H1 (cell line): Measurements from ENCODE around the gene NXPH4. TPM values are rescaled to one million over a fixed set of nuclear protein-coding genes. Genes with fewer than 3 reads are reported as not detected.

Experiments used
- CTCF ChIA-PET: fragments of 300-600 bp; sonication (Branson Sonifier 250); formaldehyde crosslinking; loops from one replicate; lab custom pipeline; 2021; ENCODE audit not compliant: partially characterized antibody; lab: Charles Lee
- POLR2A ChIA-PET: fragments of 300-600 bp; sonication (Branson Sonifier 250); formaldehyde crosslinking; loops from one replicate; lab custom pipeline; 2021; ENCODE audit warnings: inconsistent platforms; ENCODE audit not compliant: partially characterized antibody; lab: Charles Lee
- DNase-seq, 2 experiments: peaks; one replicate each; pipeline versions ENCODE4 v3.0.0 to v3.0.0-alpha.2; 2010 to 2022; ENCODE audit warnings: low spot score in 2 of 2, low read depth in 1 of 2, mixed read lengths in 1 of 2
- FAIRE-seq: peaks from 2 replicates; lab custom pipeline; 2011; peaks lifted over from hg19 to GRCh38; lab: Jason Lieb, UNC
- H2AFZ ChIP-seq: 2 replicates; pipeline ENCODE4 v1.8.1; 2012; ENCODE audit warnings: low read length, inconsistent platforms
- H2AK5ac ChIP-seq: 2 replicates; pipeline ENCODE4 v1.6.1; 2013; ENCODE audit warnings: low read depth, low read length
- H2BK120ac ChIP-seq: replicated peaks from 2 replicates; pipeline ENCODE3; 2013; ENCODE audit warnings: low read depth, low read length, inconsistent platforms
- H2BK12ac ChIP-seq: 2 replicates; pipeline ENCODE4 v1.6.1; 2013; ENCODE audit warnings: low read depth, low read length
- H2BK15ac ChIP-seq: 2 replicates; pipeline ENCODE4 v1.6.1; 2013; ENCODE audit warnings: low read length
- H2BK20ac ChIP-seq: 2 replicates; pipeline ENCODE4 v1.6.1; 2013; ENCODE audit warnings: low read length
- H2BK5ac ChIP-seq: 2 replicates; pipeline ENCODE4 v1.6.1; 2013; ENCODE audit warnings: low read depth, low read length
- H3K14ac ChIP-seq: 2 replicates; pipeline ENCODE4 v1.6.1; 2013; ENCODE audit warnings: inconsistent platforms; ENCODE audit not compliant: insufficient read length
- H3K18ac ChIP-seq: 2 replicates; pipeline ENCODE4 v1.6.1; 2013; ENCODE audit warnings: low read length; ENCODE audit errors: extremely low read depth
- H3K23ac ChIP-seq: 2 replicates; pipeline ENCODE4 v1.6.1; 2013; ENCODE audit warnings: inconsistent platforms; ENCODE audit not compliant: insufficient read length
- H3K23me2 ChIP-seq: 2 replicates; pipeline ENCODE4 v1.6.1; 2013; ENCODE audit warnings: low read depth, low read length
- H3K27ac ChIP-seq: 2 replicates; pipeline ENCODE4 v1.6.1; 2011; ENCODE audit warnings: low read depth, low read length, inconsistent platforms
- H3K27me3 ChIP-seq, 4 experiments: replicated peaks in 1 of 4; 1 replicate in 1 of 4; 2 replicates in 3 of 4; pipeline versions ENCODE4 v1.6.1 to v1.8.1; 2011 to 2013; ENCODE audit warnings: low read length in 3 of 4, mild to moderate bottlenecking in 3 of 4, inconsistent platforms in 2 of 4, mixed read lengths in 2 of 4, moderate library complexity in 1 of 4; ENCODE audit not compliant: control insufficient read depth in 3 of 4, insufficient read depth in 3 of 4; ENCODE audit errors: extremely low read depth in 1 of 4
- H3K36me3 ChIP-seq, 4 experiments: 2 replicates each; pipeline versions ENCODE4 v1.6.1 to v1.8.1; 2011 to 2013; ENCODE audit warnings: mild to moderate bottlenecking in 4 of 4, low read length in 3 of 4, moderate library complexity in 2 of 4, control low read depth in 1 of 4, inconsistent platforms in 1 of 4; ENCODE audit not compliant: insufficient read depth in 4 of 4, control insufficient read depth in 2 of 4
- H3K4ac ChIP-seq: replicated peaks from 2 replicates; pipeline ENCODE3; 2013; ENCODE audit warnings: low read length, low read depth, mixed read lengths, inconsistent platforms; ENCODE audit not compliant: insufficient read length
- H3K4me1 ChIP-seq, 4 experiments: replicated peaks in 1 of 4; 1 replicate in 1 of 4; 2 replicates in 3 of 4; pipeline versions ENCODE4 v1.6.1 to v1.8.1; 2011 to 2013; ENCODE audit warnings: low read length in 3 of 4, inconsistent platforms in 2 of 4, mixed read lengths in 1 of 4; ENCODE audit not compliant: insufficient read depth in 4 of 4, control insufficient read depth in 3 of 4
- H3K4me2 ChIP-seq, 2 experiments: 2 replicates each; pipeline versions ENCODE4 v1.6.1 to v1.8.1; 2011 to 2013; ENCODE audit warnings: low read depth in 2 of 2, low read length in 2 of 2, control low read depth in 1 of 2, inconsistent platforms in 1 of 2, mild to moderate bottlenecking in 1 of 2; ENCODE audit not compliant: insufficient read depth in 1 of 2
- H3K4me3 ChIP-seq, 4 experiments: fragments of 200-600, 300-600 bp in 1 of 4; sonication (generic), shearing (Covaris generic), sonication (Bioruptor Twin) in 1 of 4; 2 replicates each; pipeline versions ENCODE4 v1.5.1 to v1.8.1; 2011 to 2016; ENCODE audit warnings: low read length in 4 of 4, low read depth in 3 of 4, control low read depth in 2 of 4, inconsistent platforms in 2 of 4, mild to moderate bottlenecking in 2 of 4, mixed read lengths in 1 of 4, moderate library complexity in 1 of 4; ENCODE audit not compliant: insufficient read depth in 2 of 4; ENCODE audit errors: extremely low read depth in 1 of 4
- H3K56ac ChIP-seq: replicated peaks from 2 replicates; pipeline ENCODE3; 2013; ENCODE audit warnings: low read depth, mild to moderate bottlenecking, mixed read lengths, low read length, inconsistent platforms; ENCODE audit not compliant: insufficient read length
- H3K79me1 ChIP-seq: 2 replicates; pipeline ENCODE4 v1.6.1; 2013; ENCODE audit warnings: low read depth, low read length, control low read depth
- H3K79me2 ChIP-seq, 2 experiments: 2 replicates each; pipeline versions ENCODE4 v1.6.1 to v1.8.1; 2012 to 2013; ENCODE audit warnings: low read length in 2 of 2, mild to moderate bottlenecking in 2 of 2, inconsistent platforms in 1 of 2; ENCODE audit not compliant: insufficient read depth in 2 of 2, control insufficient read depth in 1 of 2
- H3K9ac ChIP-seq, 4 experiments: replicated peaks in 1 of 4; 1 replicate in 1 of 4; 2 replicates in 3 of 4; pipeline versions ENCODE4 v1.6.1 to v1.8.1; 2011 to 2013; ENCODE audit warnings: low read depth in 3 of 4, low read length in 3 of 4, control low read depth in 2 of 4, mild to moderate bottlenecking in 2 of 4, moderate library complexity in 2 of 4, inconsistent platforms in 1 of 4; ENCODE audit errors: extremely low read depth in 1 of 4
- H3K9me3 ChIP-seq, 2 experiments: 2 replicates each; pipeline versions ENCODE4 v1.6.1 to v1.8.1; 2012 to 2013; ENCODE audit warnings: mild to moderate bottlenecking in 2 of 2, moderate library complexity in 2 of 2, control low read depth in 1 of 2, inconsistent platforms in 1 of 2, low read depth in 1 of 2, low read length in 1 of 2, mixed read lengths in 1 of 2; ENCODE audit not compliant: insufficient read depth in 2 of 2
- H4K20me1 ChIP-seq, 2 experiments: replicated peaks in 1 of 2; 2 replicates each; pipeline versions ENCODE3 to v1.8.1; 2011 to 2013; ENCODE audit warnings: inconsistent platforms in 2 of 2, low read length in 2 of 2, mild to moderate bottlenecking in 1 of 2; ENCODE audit not compliant: insufficient read depth in 2 of 2, control insufficient read depth in 1 of 2
- H4K5ac ChIP-seq: 2 replicates; pipeline ENCODE4 v1.6.1; 2013; ENCODE audit warnings: low read length, low read depth, mixed read lengths, inconsistent platforms; ENCODE audit not compliant: insufficient read length
- H4K8ac ChIP-seq: 2 replicates; pipeline ENCODE4 v1.8.0; 2013; ENCODE audit warnings: mild to moderate bottlenecking, moderate library complexity, low read length, inconsistent platforms; ENCODE audit not compliant: insufficient read depth; ENCODE audit errors: extremely low read depth
- H4K91ac ChIP-seq: replicated peaks from 2 replicates; pipeline ENCODE3; 2013; ENCODE audit warnings: low read length, mixed read lengths, inconsistent platforms; ENCODE audit not compliant: insufficient read length
- BACH1 ChIP-seq: IDR thresholded peaks from 2 replicates; pipeline ENCODE4 v1.6.1; 2012; ENCODE audit warnings: low read length, improper control_type of control experiment
- CBX5 ChIP-seq: fragments of 300-800, 300-1000 bp; sonication (generic); IDR thresholded peaks from 2 replicates; pipeline ENCODE4 v1.7.1; 2016; ENCODE audit warnings: antibody characterized with exemption, low read length, low read depth
- KDM1A ChIP-seq: fragments of 200-600, 300-600 bp; sonication (generic); IDR thresholded peaks from 2 replicates; pipeline ENCODE4 v1.7.1; 2016; ENCODE audit warnings: mild to moderate bottlenecking, low read length, borderline replicate concordance
- KDM5A ChIP-seq: fragments of 200-600 bp; IDR thresholded peaks from 2 replicates; pipeline ENCODE4 v1.7.1; 2012; ENCODE audit warnings: mild to moderate bottlenecking, low read length, inconsistent platforms, mixed read lengths
- RBBP5 ChIP-seq: IDR thresholded peaks from 2 replicates; pipeline ENCODE4 v1.7.1; 2012; ENCODE audit warnings: low read depth, mild to moderate bottlenecking, inconsistent platforms, low read length, moderate library complexity, borderline replicate concordance
- RFX5 ChIP-seq: IDR thresholded peaks from 2 replicates; pipeline ENCODE4 v1.6.1; 2011; ENCODE audit warnings: low read depth, low read length, improper control_type of control experiment, borderline replicate concordance
- WGBS, 2 experiments: shearing (Covaris generic) in 1 of 2; methylation state at CpG; one replicate each; pipeline versions ENCODE4 v1.1.6 to v1.1.7; 2013 to 2015; ENCODE audit warnings: low lambda C conversion rate in 2 of 2, mixed read lengths in 2 of 2, inconsistent platforms in 1 of 2, low coverage in 1 of 2, missing lambda C conversion rate in 1 of 2; ENCODE audit not compliant: insufficient replicate concordance in 2 of 2, insufficient coverage in 1 of 2, insufficient read length in 1 of 2; ENCODE audit errors: extremely low coverage in 1 of 2, missing lambda C conversion rate in 1 of 2; 5-methylcytosine and 5-hydroxymethylcytosine counted together
- polyA plus RNA-seq, 7 experiments: library from polyadenylated mRNA; depleted of rRNA in 3 of 7; stranded (reverse) in 5 of 7; unstranded in 2 of 7; fragments of >200 nt in 5 of 7; fragments of 200-250 nt in 2 of 7; gene quantifications; 1 replicate in 5 of 7; 2 replicates in 1 of 7; 4 replicates in 1 of 7; pipeline versions ENCODE4 v1.2.1 to v1.2.3, GENCODE V29; 2011 to 2013; ENCODE audit warnings: missing spikeins in 2 of 7, mixed read lengths in 2 of 7
- total RNA-seq: library from RNA; stranded (reverse); fragmentation: NEBNext Ultra II Directional; extraction: Animal tissue kit (Norgen Biotek cat#: 25700); gene quantifications from 2 replicates; pipeline ENCODE4 v1.2.1, GENCODE V29; 2021
- TF ChIP-seq, protein P1 (sequence below): IDR thresholded peaks from 2 replicates; pipeline ENCODE4 v1.6.1; 2012; ENCODE audit warnings: inconsistent platforms

Gene NXPH4
- total and polyA plus RNA-seq, 2 of the 8 experiments (the other 6 are each of a cell fraction or from before 2014, with no cell fraction given) = 0.92 to 1.7 TPM

DNA sequence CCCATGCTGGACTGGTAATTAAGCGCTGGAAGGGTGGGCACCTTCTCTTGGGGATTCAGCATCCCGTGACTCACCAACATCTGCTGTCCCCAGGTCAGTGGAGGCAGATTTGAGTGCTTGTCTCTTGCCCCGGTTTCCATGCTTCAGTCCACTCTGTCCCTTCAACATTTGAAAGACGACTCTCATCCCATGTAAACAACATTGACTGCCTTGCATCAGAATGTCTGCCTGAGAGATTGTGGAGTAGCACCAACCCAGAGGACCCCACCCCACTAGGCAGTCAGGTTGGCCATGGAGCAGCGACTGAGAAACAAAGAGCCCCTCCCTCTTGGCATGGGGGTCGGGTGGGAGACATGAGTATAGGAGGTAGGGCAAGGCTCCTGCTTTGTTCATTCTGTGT, 39.3 kb downstream of the NXPH4 start:
- Histone ChIP-seq H3K4me3 (no peak overlapping the region), H3K9ac (no peak overlapping the region; a peak in 1 of 7 replicates), H4K8ac (no peak overlapping the region), H3K4ac (no peak overlapping the region), H3K27me3 (no peaks in the 10 kb centered on the region), H2BK5ac (no peak overlapping the region), H2BK15ac (no peak overlapping the region), H3K4me2 (no peak overlapping the region), H3K4me1 (peaks cover 0 to 5% (median 2%) of the 10 kb centered on the region in 4 experiments; a peak in 5 of 7 replicates), H3K79me1 (no peaks in the 10 kb centered on the region)
- CTCF ChIA-PET = interaction anchor here (0.9 to 2.4 kb wide), 5 partner anchors 9 to 197 kb away, joined by 3 to 9 read pairs (median 3); no protein-coding TSS in a partner anchor
- TF ChIP-seq, protein P1, sequence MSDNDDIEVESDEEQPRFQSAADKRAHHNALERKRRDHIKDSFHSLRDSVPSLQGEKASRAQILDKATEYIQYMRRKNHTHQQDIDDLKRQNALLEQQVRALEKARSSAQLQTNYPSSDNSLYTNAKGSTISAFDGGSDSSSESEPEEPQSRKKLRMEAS = no peak
- TF ChIP-seq RFX5 (no peak), CBX5 (no peak), RBBP5 (no peak), KDM5A (no peak), KDM1A (no peak), BACH1 (no peak)
- TF ChIP-seq, all 59 proteins: peak for 0
- H2BK20ac ChIP-seq = no peak overlapping the region
- H4K20me1 ChIP-seq = peaks cover 0 to 2% of the 10 kb centered on the region in 2 experiments
- no peak overlapping the region for H4K5ac ChIP-seq
- H4K91ac ChIP-seq = no peak overlapping the region
- WGBS, 2 experiments = 94% methylated on average over 6 of the region's 6 CpGs; no CpG with 5 or more reads in 1 of the 2 experiments
- no peak overlapping the region for H3K18ac ChIP-seq
- no peaks in the 10 kb centered on the region for H3K79me2 ChIP-seq
- no peak overlapping the region for H2AK5ac ChIP-seq
- POLR2A ChIA-PET = interaction anchor here (1.5 to 2.1 kb wide), 2 partner anchors 19 to 200 kb away, joined by 4 to 7 read pairs; partner anchors contain the start of gene INHBE
- no peak overlapping the region for H3K27ac ChIP-seq
- no peak overlapping the region for H2BK120ac ChIP-seq
- H3K23me2 ChIP-seq = no peaks in the 10 kb centered on the region
- FAIRE-seq (no peak), DNase-seq (no peak)
- peaks cover 2 to 14% (median 6%) of the 10 kb centered on the region in 4 experiments; a peak in 5 of 8 replicates for H3K36me3 ChIP-seq
- no peak overlapping the region for H3K14ac ChIP-seq
- no peak overlapping the region for H2AFZ ChIP-seq
- H3K23ac ChIP-seq = no peak overlapping the region
- no peaks in the 10 kb centered on the region for H3K9me3 ChIP-seq
- no peak overlapping the region for H3K56ac ChIP-seq
- H2BK12ac ChIP-seq = no peak overlapping the region
